Epithelial cell of esophagus (primary cell): ENCODE results near the gene DHRS12.

Experiments
- DNase-seq: peaks from one replicate; pipeline ENCODE4 v3.0.0; 2010; ENCODE audit warnings: low read depth
- H3K4me3 ChIP-seq: 2 replicates; pipeline ENCODE4 v1.5.1; 2011; ENCODE audit warnings: mild to moderate bottlenecking, low read length, control low read depth
- TF ChIP-seq, protein P1 (sequence below): IDR thresholded peaks from 2 replicates; pipeline ENCODE4 v1.5.1; 2011; ENCODE audit warnings: low read depth, mild to moderate bottlenecking, low read length, control low read depth, inconsistent platforms; ENCODE audit not compliant: insufficient read depth; ENCODE audit errors: missing control alignments

Gene DHRS12

DNA sequence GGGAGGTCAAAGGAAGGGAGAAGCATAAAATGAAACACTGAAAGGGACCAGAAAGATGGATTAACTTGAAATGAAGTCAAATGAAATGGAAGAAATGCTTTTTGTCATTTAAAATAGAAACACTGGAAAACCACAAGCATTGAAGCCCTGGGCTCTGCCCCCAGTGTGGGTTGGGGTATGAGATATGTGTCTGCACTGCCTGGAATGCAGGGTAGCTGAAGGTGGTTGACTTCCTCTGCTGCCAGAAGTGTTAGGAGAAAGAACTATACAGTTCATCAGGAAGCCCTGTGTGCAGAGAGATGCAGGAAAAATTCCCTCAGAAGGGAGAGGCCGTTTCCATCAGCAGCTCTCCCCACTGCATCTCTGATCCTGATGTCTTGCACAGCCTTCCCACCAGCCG lies 69.2 kb downstream of the DHRS12 start:
- TF ChIP-seq, protein P1, sequence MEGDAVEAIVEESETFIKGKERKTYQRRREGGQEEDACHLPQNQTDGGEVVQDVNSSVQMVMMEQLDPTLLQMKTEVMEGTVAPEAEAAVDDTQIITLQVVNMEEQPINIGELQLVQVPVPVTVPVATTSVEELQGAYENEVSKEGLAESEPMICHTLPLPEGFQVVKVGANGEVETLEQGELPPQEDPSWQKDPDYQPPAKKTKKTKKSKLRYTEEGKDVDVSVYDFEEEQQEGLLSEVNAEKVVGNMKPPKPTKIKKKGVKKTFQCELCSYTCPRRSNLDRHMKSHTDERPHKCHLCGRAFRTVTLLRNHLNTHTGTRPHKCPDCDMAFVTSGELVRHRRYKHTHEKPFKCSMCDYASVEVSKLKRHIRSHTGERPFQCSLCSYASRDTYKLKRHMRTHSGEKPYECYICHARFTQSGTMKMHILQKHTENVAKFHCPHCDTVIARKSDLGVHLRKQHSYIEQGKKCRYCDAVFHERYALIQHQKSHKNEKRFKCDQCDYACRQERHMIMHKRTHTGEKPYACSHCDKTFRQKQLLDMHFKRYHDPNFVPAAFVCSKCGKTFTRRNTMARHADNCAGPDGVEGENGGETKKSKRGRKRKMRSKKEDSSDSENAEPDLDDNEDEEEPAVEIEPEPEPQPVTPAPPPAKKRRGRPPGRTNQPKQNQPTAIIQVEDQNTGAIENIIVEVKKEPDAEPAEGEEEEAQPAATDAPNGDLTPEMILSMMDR, result no peak
- H3K4me3 ChIP-seq, result no peak overlapping the region
- no peak for DNase-seq

DNA sequence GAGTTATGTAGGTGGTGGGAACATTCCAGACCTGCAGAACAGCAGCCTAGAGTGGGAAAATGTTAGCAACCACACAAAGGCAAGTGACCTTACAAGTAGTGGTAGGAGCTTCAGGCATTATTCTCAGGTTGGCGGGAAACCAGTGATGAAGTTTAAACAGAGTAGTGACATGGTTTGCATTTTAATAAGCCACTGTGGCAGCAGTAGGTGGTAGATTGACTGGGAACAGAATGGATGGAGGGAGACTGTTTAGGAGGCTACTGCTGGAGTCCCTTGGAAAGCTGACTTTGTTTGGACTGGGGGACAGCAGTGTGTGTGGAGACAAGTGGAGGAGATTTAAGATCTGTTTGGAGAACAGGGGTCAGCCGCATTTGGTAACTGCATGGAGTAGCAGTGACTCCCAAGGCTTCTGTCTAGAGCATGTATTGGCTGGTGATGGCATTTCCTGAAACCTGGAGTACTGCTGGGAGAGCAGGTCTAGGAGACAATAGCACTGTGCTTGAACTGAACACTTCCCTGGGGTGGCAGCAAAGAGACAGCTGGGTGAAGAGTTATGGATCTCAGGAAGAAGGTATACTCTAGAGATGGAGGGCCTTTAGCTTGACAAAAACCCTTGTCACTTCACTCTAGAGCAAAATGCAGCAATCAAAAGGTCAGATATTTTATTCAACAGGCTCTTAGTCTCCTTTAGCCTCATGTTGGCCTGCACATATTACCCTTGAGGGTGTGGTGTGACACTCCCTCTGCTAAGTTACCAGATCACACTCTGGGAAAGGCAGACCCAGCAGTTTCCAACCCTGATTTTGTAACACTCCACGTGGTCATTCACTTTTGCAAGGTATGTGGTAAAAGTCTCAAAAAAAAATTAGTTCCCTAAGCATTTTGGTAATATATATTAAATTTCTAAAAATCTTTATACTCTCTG lies 70.3 kb downstream of the DHRS12 start:
- TF ChIP-seq, protein P1, result peak; percentile 40
- H3K4me3 ChIP-seq, result no peak overlapping the region
- DNase-seq, result peak; percentile 74

DNA sequence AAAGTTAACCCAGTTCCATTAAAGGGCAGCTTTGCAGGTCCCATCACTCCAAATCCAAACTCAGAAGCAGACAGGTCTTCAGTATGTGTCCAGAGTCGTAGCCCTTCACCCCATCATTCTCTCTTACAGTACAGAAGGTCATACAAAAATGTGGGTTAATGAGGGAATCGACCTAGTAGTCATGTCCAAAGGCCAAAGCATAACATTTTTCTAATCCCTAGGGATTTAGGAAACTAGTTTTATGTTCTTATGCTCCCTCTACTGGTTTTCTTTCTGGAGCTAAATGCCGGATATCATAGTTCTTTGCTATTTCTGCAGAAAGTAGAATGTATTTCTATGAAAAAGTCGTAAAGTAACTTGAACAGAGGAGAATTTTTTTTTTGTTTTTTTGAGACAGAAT lies 72.2 kb downstream of the DHRS12 start:
- TF ChIP-seq, protein P1, result peak; percentile 18
- H3K4me3 ChIP-seq, result no peak overlapping the region
- DNase-seq, result no peak

DNA sequence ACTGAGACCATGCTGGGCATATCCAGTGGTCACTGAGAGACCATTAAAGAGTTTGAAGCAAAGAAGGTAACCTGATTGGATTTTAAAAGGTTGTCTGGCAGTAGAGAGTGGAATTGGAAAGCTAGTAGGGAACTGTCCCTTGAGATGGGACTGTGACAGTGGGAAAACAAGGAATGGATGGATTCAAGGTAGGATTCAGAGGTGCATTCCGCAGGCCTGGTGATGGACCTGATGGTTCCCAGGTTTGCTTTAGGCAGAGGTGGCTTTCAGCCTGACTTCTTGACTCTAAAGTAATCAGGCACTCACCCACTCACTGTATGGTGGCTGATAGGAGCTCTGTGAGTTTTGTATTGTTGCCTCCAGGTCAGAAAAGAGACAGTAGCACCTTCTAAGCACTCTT lies 73.0 kb downstream of the DHRS12 start:
- DNase-seq, result no peak
- H3K4me3 ChIP-seq, result no peak overlapping the region
- TF ChIP-seq, protein P1, result no peak

DNA sequence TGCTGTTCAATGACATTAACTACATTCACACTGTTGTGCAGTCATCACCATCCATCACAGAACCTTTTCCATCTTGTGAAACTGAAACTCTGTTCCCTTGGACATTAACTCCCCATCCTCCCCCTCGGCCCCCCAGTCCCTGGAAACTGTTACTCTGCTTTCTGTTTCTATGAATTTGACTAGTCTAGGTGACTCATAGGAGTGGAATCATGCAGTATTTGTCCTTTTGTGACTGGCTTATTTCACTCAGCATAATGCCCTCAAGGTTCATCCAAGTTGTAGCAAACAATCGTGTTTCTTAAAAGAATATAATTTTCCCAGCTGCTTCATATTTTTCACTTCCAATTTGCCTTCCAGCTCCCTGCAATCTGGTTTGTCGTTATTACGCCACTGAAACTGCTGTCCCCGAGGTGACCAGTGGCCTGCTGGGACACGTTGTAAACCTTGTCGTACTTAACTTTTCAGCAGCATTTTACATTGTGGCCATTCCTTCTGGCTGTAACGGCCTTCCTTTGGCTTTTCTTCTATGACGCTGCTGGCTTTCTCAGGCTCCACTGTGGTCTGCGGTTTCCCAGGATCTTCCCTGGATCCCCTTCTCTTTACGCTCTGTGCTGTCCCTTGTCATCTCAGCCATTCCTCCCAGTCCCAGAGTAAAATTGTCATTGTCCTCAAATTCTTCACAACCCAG lies 74.0 kb downstream of the DHRS12 start:
- H3K4me3 ChIP-seq, result no peak overlapping the region
- TF ChIP-seq, protein P1, result no peak
- peak; percentile 81 for DNase-seq

DNA sequence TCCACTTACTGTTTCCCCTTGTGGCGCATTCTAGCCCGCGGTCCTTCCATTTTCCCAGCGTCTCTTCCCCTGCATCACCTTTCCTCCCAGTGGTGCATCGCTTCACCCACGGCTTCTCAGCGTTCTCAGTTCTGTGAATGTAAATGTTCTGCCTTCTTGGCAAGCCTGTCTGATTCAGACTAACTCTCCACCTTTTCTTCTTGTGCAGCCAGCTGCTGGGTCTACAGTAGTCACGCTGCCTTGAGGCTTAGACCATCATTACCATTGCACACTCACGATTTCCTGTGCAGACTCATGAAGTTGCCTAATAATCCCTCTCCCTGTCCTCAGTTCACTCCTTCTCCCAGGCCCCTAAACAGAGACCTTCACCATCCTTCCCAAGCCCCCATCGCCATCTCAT lies 75.0 kb downstream of the DHRS12 start:
- H3K4me3 ChIP-seq, result no peak overlapping the region
- DNase-seq, result peak; percentile 96
- TF ChIP-seq, protein P1, result no peak
